Type B pancreatic cell (in vitro differentiated cells): Measurements from ENCODE around the gene AIG1. TPM values are rescaled to one million over a fixed set of nuclear protein-coding genes. Genes with fewer than 3 reads are reported as not detected.

Experiments used
- DNase-seq: peaks from one replicate; pipeline ENCODE4 v3.0.0; 2021; ENCODE audit warnings: mixed read lengths; ENCODE audit not compliant: unreplicated experiment; ENCODE audit errors: extremely low spot score
- H3K27ac Mint-ChIP-seq: 2 replicates; pipeline ENCODE4 v1.8.0; 2021; ENCODE audit warnings: mild to moderate bottlenecking, mixed read lengths
- H3K27me3 Mint-ChIP-seq: 2 replicates; pipeline ENCODE4 v1.8.0; 2021; ENCODE audit warnings: mixed read lengths
- H3K36me3 Mint-ChIP-seq: 2 replicates; pipeline ENCODE4 v1.8.0; 2021; ENCODE audit warnings: mixed read lengths
- H3K4me1 Mint-ChIP-seq: one replicate; pipeline ENCODE4 v1.8.0; 2021; ENCODE audit warnings: mixed read lengths; ENCODE audit not compliant: unreplicated experiment
- H3K4me3 Mint-ChIP-seq: 2 replicates; pipeline ENCODE4 v1.8.0; 2021; ENCODE audit warnings: mild to moderate bottlenecking, mixed read lengths
- H3K9me3 Mint-ChIP-seq: 2 replicates; pipeline ENCODE4 v1.8.0; 2021; ENCODE audit warnings: mixed read lengths
- CTCF ChIP-seq: fragments of 200-600 bp; sonication (generic); conservative IDR thresholded peaks from 2 replicates; pipeline ENCODE4 v1.5.0; 2021; ENCODE audit warnings: antibody characterized with exemption, mild to moderate bottlenecking
- total RNA-seq: library from RNA; stranded (reverse); gene quantifications from 2 replicates; pipeline ENCODE4 v1.2.1, GENCODE V29; 2021; ENCODE audit warnings: low replicate concordance

AIG1 gene
- total RNA-seq, 1 donor from 2014 or later, result 34.3 TPM

GRCh38 chr6:143215771-143216170 is 155.1 kb downstream of the AIG1 start:
- H3K4me3 Mint-ChIP-seq, result no peak overlapping the region
- no peak overlapping the region for H3K27ac Mint-ChIP-seq
- H3K4me1 Mint-ChIP-seq, result no peaks in the 10 kb centered on the region
- H3K27me3 Mint-ChIP-seq, result no peaks in the 10 kb centered on the region
- DNase-seq, result no peak
- TF ChIP-seq CTCF, result no peak
- H3K9me3 Mint-ChIP-seq, result no peaks in the 10 kb centered on the region
- peaks cover 4% of the 10 kb centered on the region for H3K36me3 Mint-ChIP-seq

GRCh38 chr6:143218233-143218632 is 157.5 kb downstream of the AIG1 start:
- Mint-ChIP-seq H3K36me3 (peaks cover 4% of the 10 kb centered on the region), H3K9me3 (no peaks in the 10 kb centered on the region), H3K27me3 (no peaks in the 10 kb centered on the region), H3K4me1 (peaks cover 4% of the 10 kb centered on the region), H3K4me3 (no peak overlapping the region), H3K27ac (no peak overlapping the region)
- TF ChIP-seq CTCF, result no peak
- no peak for DNase-seq

DNA sequence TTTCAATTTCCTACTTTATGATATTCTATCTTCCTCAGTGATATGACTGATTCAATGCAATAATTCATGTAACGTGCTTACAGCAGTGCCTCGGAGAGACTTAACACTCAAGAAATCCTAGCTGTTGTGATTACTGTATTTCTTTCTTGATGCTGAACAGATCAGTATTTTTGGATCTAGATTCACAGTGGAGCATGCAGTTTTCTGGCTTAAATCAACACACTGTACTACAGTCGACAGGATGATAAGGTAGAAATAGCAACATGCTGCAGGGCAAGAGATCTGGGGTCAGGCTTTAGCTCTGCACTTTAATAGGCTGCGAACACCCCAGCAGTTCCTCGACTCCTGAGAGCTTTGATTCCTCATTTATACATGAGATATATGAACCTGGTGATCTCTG is 161.0 kb downstream of the AIG1 start:
- no peak for DNase-seq
- Mint-ChIP-seq H3K4me3 (no peak overlapping the region), H3K4me1 (peaks cover 13% of the 10 kb centered on the region), H3K27ac (no peak overlapping the region), H3K27me3 (no peaks in the 10 kb centered on the region), H3K9me3 (no peaks in the 10 kb centered on the region), H3K36me3 (peaks cover 12% of the 10 kb centered on the region)
- no peak for TF ChIP-seq CTCF

DNA sequence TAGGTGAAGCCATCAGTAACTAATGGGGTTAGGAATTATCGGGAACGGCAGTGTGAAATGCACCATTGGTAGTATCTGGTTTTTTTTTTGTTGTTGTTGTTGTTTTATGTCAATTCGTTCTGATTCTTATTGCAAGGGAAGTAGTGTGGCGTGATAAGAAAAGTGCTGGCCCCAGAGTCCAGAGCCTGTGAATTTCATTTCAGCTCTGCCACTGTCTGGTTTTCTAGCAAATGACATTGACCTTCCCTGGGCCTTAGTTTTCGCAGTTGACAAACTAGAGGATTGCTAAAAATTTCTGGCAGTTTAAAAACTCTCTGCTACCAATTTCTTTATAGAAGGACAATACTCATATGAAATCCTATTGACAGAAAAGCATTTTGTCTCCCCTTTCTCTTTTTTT is 161.6 kb downstream of the AIG1 start:
- H3K27ac Mint-ChIP-seq, result no peak overlapping the region
- no peak overlapping the region for H3K4me3 Mint-ChIP-seq
- DNase-seq, result no peak
- no peak for TF ChIP-seq CTCF
- no peaks in the 10 kb centered on the region for H3K9me3 Mint-ChIP-seq
- no peaks in the 10 kb centered on the region for H3K27me3 Mint-ChIP-seq
- H3K36me3 Mint-ChIP-seq, result peaks cover 12% of the 10 kb centered on the region
- H3K4me1 Mint-ChIP-seq, result peaks cover 13% of the 10 kb centered on the region

- no peak for DNase-seq
- no peak for TF ChIP-seq CTCF
- Mint-ChIP-seq H3K9me3 (no peaks in the 10 kb centered on the region), H3K4me3 (no peak overlapping the region), H3K27me3 (no peaks in the 10 kb centered on the region), H3K4me1 (peaks cover 13% of the 10 kb centered on the region), H3K27ac (no peak overlapping the region), H3K36me3 (peaks cover 12% of the 10 kb centered on the region)
Measured at GRCh38 chr6:143222801-143223231, 162.1 kb downstream of the AIG1 start.

DNA sequence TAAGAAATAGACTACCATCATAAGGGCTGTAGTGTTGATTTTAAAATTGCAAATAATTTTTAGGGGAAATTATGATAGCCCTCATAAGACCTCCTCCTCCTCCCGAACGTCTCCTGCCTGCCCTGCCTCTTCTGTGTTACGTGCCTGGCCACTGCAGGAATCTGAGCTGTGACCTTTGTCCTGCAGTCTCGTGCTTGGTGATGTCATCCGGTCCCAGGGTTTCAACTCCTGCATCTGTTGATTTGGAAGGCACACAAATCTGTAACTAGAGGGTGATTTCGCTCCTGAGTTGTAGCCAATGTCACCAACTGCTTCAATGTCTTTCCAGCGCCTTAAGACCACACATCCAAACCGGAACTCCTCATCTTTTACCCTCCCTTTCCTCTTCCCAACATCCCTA is 163.2 kb downstream of the AIG1 start:
- Mint-ChIP-seq H3K36me3 (peaks cover 12% of the 10 kb centered on the region), H3K27me3 (no peaks in the 10 kb centered on the region), H3K4me3 (no peak overlapping the region), H3K9me3 (no peaks in the 10 kb centered on the region), H3K4me1 (peaks cover 13% of the 10 kb centered on the region), H3K27ac (peak overlapping the region; percentile 54)
- DNase-seq, result no peak
- TF ChIP-seq CTCF, result no peak
